Upper lobe of right lung (tissue), 1 donor: ENCODE results near the gene TEAD4. TPM values are rescaled to one million over a fixed set of nuclear protein-coding genes. Genes with fewer than 3 reads are reported as not detected.

Source experiments
- ATAC-seq: fragments of 200-7000 bp; cut with Tn5 transposase; one replicate; pipeline ENCODE4 v1.9.1; 2020; ENCODE audit warnings: mild to moderate bottlenecking, moderate library complexity
- DNase-seq: peaks from one replicate; pipeline ENCODE4 v3.0.0-alpha.2; 2020
- H3K27ac ChIP-seq: fragments of 200-600 bp; one replicate; pipeline ENCODE4 v1.8.0; 2022
- H3K27me3 ChIP-seq: fragments of 200-600 bp; one replicate; pipeline ENCODE4 v1.8.0; 2022; ENCODE audit warnings: mild to moderate bottlenecking
- H3K36me3 ChIP-seq: fragments of 200-600 bp; one replicate; pipeline ENCODE4 v1.8.0; 2022
- H3K4me1 ChIP-seq: fragments of 200-600 bp; one replicate; pipeline ENCODE4 v1.8.0; 2022
- H3K4me3 ChIP-seq: fragments of 200-600 bp; one replicate; pipeline ENCODE4 v1.8.0; 2022; ENCODE audit warnings: mild to moderate bottlenecking
- H3K9me3 ChIP-seq: fragments of 200-600 bp; one replicate; pipeline ENCODE4 v1.8.0; 2022
- intact Hi-C: fragments of 100-400 bp; cut with DNase I; formaldehyde crosslinking; loops from one replicate; pipeline ENCODE4 v1.11.0; 2022
- total RNA-seq: library from RNA; stranded (reverse); fragmentation: NEBNext Ultra II Directional; extraction: Animal tissue kit (Norgen Biotek cat#: 25700); gene quantifications from one replicate; pipeline ENCODE4 v1.2.1, GENCODE V29; 2021
- TF ChIP-seq, protein P1 (sequence below): fragments of 200-600 bp; IDR thresholded peaks from one replicate; pipeline ENCODE4 v1.8.0; 2022; ENCODE audit warnings: antibody characterized with exemption
- donor health status: DM: no; HTN: yes; CAD: no; lungs with severe emphysema.

The TEAD4 gene
- total RNA-seq, 1 donor from 2014 or later, result 42.5 TPM

- DNase-seq, result no peak
- intact Hi-C loops, result no loop called here
- Histone ChIP-seq H3K4me1 (no peaks in the 10 kb centered on the region), H3K9me3 (no peaks in the 10 kb centered on the region), H3K36me3 (peaks cover 69% of the 10 kb centered on the region), H3K4me3 (no peak overlapping the region), H3K27me3 (no peaks in the 10 kb centered on the region), H3K27ac (no peak overlapping the region)
- ATAC-seq, result no peak
- TF ChIP-seq, protein P1, sequence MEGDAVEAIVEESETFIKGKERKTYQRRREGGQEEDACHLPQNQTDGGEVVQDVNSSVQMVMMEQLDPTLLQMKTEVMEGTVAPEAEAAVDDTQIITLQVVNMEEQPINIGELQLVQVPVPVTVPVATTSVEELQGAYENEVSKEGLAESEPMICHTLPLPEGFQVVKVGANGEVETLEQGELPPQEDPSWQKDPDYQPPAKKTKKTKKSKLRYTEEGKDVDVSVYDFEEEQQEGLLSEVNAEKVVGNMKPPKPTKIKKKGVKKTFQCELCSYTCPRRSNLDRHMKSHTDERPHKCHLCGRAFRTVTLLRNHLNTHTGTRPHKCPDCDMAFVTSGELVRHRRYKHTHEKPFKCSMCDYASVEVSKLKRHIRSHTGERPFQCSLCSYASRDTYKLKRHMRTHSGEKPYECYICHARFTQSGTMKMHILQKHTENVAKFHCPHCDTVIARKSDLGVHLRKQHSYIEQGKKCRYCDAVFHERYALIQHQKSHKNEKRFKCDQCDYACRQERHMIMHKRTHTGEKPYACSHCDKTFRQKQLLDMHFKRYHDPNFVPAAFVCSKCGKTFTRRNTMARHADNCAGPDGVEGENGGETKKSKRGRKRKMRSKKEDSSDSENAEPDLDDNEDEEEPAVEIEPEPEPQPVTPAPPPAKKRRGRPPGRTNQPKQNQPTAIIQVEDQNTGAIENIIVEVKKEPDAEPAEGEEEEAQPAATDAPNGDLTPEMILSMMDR, result no peak
These were observed 33.7 kb upstream of the TEAD4 start for GRCh38 chr12:2925322-2925995.

- TF ChIP-seq, protein P1, result no peak
- Histone ChIP-seq H3K27me3 (no peaks in the 10 kb centered on the region), H3K4me1 (no peaks in the 10 kb centered on the region), H3K36me3 (peaks cover 68% of the 10 kb centered on the region), H3K27ac (no peak overlapping the region), H3K9me3 (no peaks in the 10 kb centered on the region), H3K4me3 (no peak overlapping the region)
- ATAC-seq, result no peak
- intact Hi-C loops, result no loop called here
- no peak for DNase-seq
These were observed 28.3 kb upstream of the TEAD4 start for GRCh38 chr12:2930865-2931264.

DNA sequence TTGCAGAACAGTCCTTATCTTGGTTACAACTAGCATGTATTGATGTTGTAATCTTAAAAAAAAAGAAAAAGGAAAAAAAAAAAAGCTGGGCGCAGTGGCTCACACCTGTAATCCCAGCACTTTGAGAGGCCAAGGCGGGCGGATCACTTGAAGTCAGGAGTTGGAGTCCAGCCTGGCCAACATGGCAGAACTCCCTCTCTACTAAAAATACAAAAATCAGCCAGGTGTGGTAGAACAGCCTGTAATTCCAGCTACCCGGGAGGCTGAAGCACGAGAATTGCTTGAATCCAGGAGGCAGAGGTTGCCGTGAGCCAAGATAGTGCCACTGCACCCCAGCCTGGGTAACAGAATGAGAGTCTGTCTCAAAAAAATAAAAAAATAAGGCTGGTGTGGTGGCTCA is 25.6 kb upstream of the TEAD4 start:
- TF ChIP-seq, protein P1, result no peak
- no peak for DNase-seq
- Histone ChIP-seq H3K4me1 (no peaks in the 10 kb centered on the region), H3K4me3 (no peak overlapping the region), H3K36me3 (peaks cover 78% of the 10 kb centered on the region), H3K27ac (no peak overlapping the region), H3K9me3 (no peaks in the 10 kb centered on the region), H3K27me3 (no peaks in the 10 kb centered on the region)
- ATAC-seq, result no peak
- intact Hi-C loops, result no loop called here

DNA sequence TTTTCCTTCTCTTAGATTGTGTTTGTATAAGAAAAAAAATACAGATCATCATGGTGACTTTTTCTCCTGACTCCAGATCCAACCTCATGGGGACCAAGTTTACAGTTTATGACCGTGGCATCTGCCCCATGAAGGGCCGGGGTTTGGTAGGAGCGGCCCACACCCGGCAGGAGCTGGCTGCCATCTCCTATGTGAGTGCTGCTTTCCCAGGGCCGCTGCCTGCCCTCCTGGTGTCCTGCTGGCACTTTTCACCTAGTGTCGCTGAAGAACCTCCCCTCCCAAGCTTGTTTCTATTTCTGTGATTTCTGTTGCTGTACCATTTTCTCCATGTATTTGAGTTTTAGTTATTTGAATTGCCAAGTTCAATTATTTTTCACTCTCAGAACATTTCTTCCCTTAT is 24.8 kb upstream of the TEAD4 start:
- Histone ChIP-seq H3K9me3 (no peaks in the 10 kb centered on the region), H3K36me3 (peaks cover 82% of the 10 kb centered on the region), H3K27ac (no peak overlapping the region), H3K4me3 (no peak overlapping the region), H3K4me1 (no peaks in the 10 kb centered on the region), H3K27me3 (no peaks in the 10 kb centered on the region)
- DNase-seq (no peak), ATAC-seq (no peak)
- intact Hi-C loops, result no loop called here
- TF ChIP-seq, protein P1, result no peak

DNA sequence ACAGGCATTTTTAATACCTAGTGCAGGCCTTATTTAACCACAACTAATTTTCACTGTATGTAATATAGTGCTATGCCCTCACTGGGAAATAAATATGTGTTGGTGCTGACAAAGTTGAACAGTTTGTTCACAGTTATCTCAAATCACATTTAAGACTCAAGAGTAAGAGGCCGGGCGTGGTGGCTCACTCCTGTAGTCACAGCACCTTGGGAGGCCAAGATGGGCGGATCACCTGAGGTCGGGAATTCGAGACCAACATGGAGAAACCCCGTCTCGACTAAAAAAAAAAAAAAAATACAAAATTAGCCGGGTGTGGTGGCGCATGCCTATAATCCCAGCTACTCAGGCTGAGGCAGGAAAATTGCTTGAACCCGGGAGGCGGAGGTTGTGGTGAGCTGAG is 22.9 kb upstream of the TEAD4 start:
- Histone ChIP-seq H3K27me3 (no peaks in the 10 kb centered on the region), H3K27ac (no peak overlapping the region), H3K4me3 (no peak overlapping the region), H3K9me3 (no peaks in the 10 kb centered on the region), H3K4me1 (no peaks in the 10 kb centered on the region), H3K36me3 (peaks cover 77% of the 10 kb centered on the region)
- intact Hi-C loops, result no loop called here
- ATAC-seq (no peak), DNase-seq (no peak)
- TF ChIP-seq, protein P1, result no peak

DNA sequence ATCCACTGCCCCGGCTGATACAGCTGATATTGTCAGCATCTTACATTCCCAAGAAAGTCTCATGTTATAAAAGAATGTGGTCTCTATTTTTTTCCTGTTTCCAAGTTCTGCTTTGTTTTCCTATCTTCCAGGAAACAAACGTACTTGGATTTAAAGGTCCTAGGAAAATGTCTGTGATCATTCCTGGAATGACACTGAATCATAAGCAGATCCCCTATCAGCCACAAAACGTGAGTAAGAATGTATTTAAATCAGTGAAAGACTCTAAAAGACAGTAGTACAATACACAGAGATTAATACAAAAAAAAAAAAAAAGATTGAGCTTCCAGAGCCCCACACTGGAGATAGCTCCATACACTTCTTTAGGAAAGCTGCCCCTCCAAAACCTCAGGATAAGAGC is 21.7 kb upstream of the TEAD4 start:
- ATAC-seq (no peak), DNase-seq (no peak)
- Histone ChIP-seq H3K27ac (no peak overlapping the region), H3K36me3 (peaks cover 65% of the 10 kb centered on the region), H3K4me3 (no peak overlapping the region), H3K27me3 (no peaks in the 10 kb centered on the region), H3K9me3 (no peaks in the 10 kb centered on the region), H3K4me1 (no peaks in the 10 kb centered on the region)
- intact Hi-C loops, result no loop called here
- TF ChIP-seq, protein P1, result no peak
